HepG2 (cell line): Measurements from ENCODE around the gene HTRA2. TPM values are rescaled to one million over a fixed set of nuclear protein-coding genes. Genes with fewer than 3 reads are reported as not detected.
A peak's percentile ranks its signal among the peaks of the same experiment; 100 is the strongest.

Experiments used
- FOXJ3 ChIP-seq: sonication (generic); formaldehyde crosslinking; IDR thresholded peaks from 2 replicates; pipeline ENCODE4 v1.4.0; 2020; ENCODE audit warnings: missing genetic modification reagents, mild to moderate bottlenecking, borderline replicate concordance
- IKZF1 ChIP-seq: fragments of 450-650 bp; IDR thresholded peaks from 2 replicates; pipeline ENCODE4 v1.7.1; 2016
- MBD4 ChIP-seq: IDR thresholded peaks from 2 replicates; pipeline ENCODE4 v1.6.1; 2012; ENCODE audit warnings: low read length, inconsistent platforms, borderline replicate concordance
- MTA1 ChIP-seq: sonication (generic); formaldehyde crosslinking; IDR thresholded peaks from 2 replicates; pipeline ENCODE4 v1.4.0; 2020; ENCODE audit warnings: missing genetic modification reagents, mild to moderate bottlenecking, borderline replicate concordance
- MXI1 ChIP-seq: IDR thresholded peaks from 3 replicates; pipeline ENCODE4 v1.6.1; 2012; ENCODE audit warnings: low read depth, low read length, inconsistent platforms, borderline replicate concordance
- NR3C1 ChIP-seq: sonication (generic); formaldehyde crosslinking; IDR thresholded peaks from 2 replicates; pipeline ENCODE4 v1.4.0; 2020; ENCODE audit warnings: missing genetic modification reagents
- SNRNP70 ChIP-seq: fragments of 200-400 bp; formaldehyde crosslinking; IDR thresholded peaks from 2 replicates; pipeline ENCODE4 v1.6.1; 2017; ENCODE audit warnings: mild to moderate bottlenecking, low read depth, low read length, moderate library complexity
- SP2 ChIP-seq: sonication (generic); formaldehyde crosslinking; IDR thresholded peaks from 2 replicates; pipeline ENCODE4 v1.5.1; 2020; ENCODE audit warnings: mild to moderate bottlenecking, missing genetic modification reagents
- TSC22D2 ChIP-seq: sonication (generic); formaldehyde crosslinking; IDR thresholded peaks from 2 replicates; pipeline ENCODE4 v1.5.1; 2020; ENCODE audit warnings: missing genetic modification reagents, mild to moderate bottlenecking, borderline replicate concordance
- ZNF274 ChIP-seq: sonication (generic); formaldehyde crosslinking; IDR thresholded peaks from 2 replicates; pipeline ENCODE4 v1.5.1; 2020; ENCODE audit warnings: mild to moderate bottlenecking, missing genetic modification reagents
- ZNF282 ChIP-seq: fragments of 450-650 bp; IDR thresholded peaks from 2 replicates; pipeline ENCODE4 v1.6.1; 2018; ENCODE audit not compliant: partially characterized antibody
- ZNF337 ChIP-seq: sonication (generic); formaldehyde crosslinking; IDR thresholded peaks from 2 replicates; pipeline ENCODE4 v1.5.1; 2020; ENCODE audit warnings: missing genetic modification reagents, low read depth, mild to moderate bottlenecking, borderline replicate concordance
- ZNF564 ChIP-seq: sonication (generic); formaldehyde crosslinking; IDR thresholded peaks from 2 replicates; pipeline ENCODE4 v1.8.1; 2023; ENCODE audit warnings: mild to moderate bottlenecking, missing genetic modification reagents
- ZNF598 ChIP-seq: sonication (generic); formaldehyde crosslinking; IDR thresholded peaks from 2 replicates; pipeline ENCODE4 v1.5.1; 2020; ENCODE audit warnings: mild to moderate bottlenecking, missing genetic modification reagents, borderline replicate concordance
- ZNF652 ChIP-seq: IDR thresholded peaks from 2 replicates; pipeline ENCODE4 v1.6.1; 2016; ENCODE audit warnings: low read depth, borderline replicate concordance
- ZNF749 ChIP-seq: sonication (generic); formaldehyde crosslinking; IDR thresholded peaks from 2 replicates; pipeline ENCODE4 v1.8.0; 2022; ENCODE audit warnings: mild to moderate bottlenecking, missing genetic modification reagents, moderate library complexity, borderline replicate concordance
- polyA plus RNA-seq, 8 experiments: library from polyadenylated mRNA; depleted of rRNA in 3 of 8; stranded (reverse) in 7 of 8; unstranded in 1 of 8; fragments of >200 nt; fragmentation: Illumina TruSeq in 4 of 8; extraction: Trizol in 4 of 8; gene quantifications; 2 replicates each; pipeline versions ENCODE4 v1.2.1 to v1.2.3, GENCODE V29; 2011 to 2016; ENCODE audit warnings: low read depth in 4 of 8, missing spikeins in 1 of 8, mixed read lengths in 1 of 8; ENCODE audit not compliant: insufficient read depth in 1 of 8
- total RNA-seq, 5 experiments: library from RNA; depleted of rRNA; stranded (reverse); fragments of >200 nt; fragmentation: Illumina TruSeq; extraction: Trizol; gene quantifications; 2 replicates each; pipeline ENCODE4 v1.2.3, GENCODE V29; 2016; ENCODE audit warnings: low read depth in 1 of 5
- TF ChIP-seq, protein P1 (sequence below): sonication (generic); formaldehyde crosslinking; IDR thresholded peaks from 2 replicates; pipeline ENCODE4 v1.5.1; 2020; ENCODE audit warnings: mild to moderate bottlenecking, missing genetic modification reagents, borderline replicate concordance
- TF ChIP-seq, protein P2 (sequence below): sonication (generic); formaldehyde crosslinking; IDR thresholded peaks from 2 replicates; pipeline ENCODE4 v1.4.0; 2020; ENCODE audit warnings: missing genetic modification reagents

Gene HTRA2
- total and polyA plus RNA-seq, 2 of the 13 experiments (the other 11 are each of a cell fraction or from before 2014, with no cell fraction given): 47.7 to 50.3 TPM

DNA sequence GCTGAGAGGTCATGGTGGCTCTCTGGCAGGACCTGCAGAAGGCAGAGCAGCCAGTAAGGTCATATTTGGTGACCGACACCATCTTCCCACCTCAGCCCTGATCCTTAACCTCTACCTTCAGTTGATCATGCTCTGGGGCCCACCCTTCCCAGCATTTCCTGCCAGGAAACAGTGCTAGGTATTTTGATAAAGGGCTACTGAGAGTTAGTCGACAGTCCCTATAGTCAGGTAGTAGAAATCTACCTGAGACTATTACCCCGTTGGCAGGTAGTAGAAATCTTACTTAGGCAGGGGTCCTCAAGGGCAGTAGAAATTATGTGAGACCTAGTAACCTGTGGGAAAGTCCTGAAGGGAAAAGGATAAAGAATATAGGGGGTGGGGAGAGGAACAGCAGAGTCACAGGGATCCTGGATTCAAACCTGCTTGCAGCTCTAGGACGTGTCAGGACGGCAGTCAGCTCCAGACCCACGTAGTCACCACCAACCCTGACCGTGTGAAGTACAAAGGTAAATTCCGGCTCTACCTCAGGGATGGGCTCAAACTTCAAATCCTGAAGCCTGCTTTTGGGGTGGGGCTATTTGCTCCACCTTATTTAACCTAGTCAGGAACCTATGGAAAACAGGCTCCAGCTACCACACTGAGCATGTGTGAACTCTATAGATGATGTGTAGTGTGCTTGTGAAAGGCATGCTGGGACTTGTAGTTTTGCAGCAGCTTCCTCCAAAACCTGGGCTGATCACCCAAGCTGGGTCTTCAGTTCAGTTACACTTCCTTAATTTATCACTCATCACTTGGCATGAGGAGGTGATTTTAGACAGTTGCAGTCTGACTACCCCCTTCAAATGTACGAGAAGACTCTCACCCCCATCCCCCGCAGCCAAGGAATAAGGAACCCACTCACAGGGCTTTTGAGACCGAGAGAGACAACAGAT lies 3.8 kb upstream of the HTRA2 start, which contains the start of gene DQX1 (continued):
- TF ChIP-seq, protein P1, sequence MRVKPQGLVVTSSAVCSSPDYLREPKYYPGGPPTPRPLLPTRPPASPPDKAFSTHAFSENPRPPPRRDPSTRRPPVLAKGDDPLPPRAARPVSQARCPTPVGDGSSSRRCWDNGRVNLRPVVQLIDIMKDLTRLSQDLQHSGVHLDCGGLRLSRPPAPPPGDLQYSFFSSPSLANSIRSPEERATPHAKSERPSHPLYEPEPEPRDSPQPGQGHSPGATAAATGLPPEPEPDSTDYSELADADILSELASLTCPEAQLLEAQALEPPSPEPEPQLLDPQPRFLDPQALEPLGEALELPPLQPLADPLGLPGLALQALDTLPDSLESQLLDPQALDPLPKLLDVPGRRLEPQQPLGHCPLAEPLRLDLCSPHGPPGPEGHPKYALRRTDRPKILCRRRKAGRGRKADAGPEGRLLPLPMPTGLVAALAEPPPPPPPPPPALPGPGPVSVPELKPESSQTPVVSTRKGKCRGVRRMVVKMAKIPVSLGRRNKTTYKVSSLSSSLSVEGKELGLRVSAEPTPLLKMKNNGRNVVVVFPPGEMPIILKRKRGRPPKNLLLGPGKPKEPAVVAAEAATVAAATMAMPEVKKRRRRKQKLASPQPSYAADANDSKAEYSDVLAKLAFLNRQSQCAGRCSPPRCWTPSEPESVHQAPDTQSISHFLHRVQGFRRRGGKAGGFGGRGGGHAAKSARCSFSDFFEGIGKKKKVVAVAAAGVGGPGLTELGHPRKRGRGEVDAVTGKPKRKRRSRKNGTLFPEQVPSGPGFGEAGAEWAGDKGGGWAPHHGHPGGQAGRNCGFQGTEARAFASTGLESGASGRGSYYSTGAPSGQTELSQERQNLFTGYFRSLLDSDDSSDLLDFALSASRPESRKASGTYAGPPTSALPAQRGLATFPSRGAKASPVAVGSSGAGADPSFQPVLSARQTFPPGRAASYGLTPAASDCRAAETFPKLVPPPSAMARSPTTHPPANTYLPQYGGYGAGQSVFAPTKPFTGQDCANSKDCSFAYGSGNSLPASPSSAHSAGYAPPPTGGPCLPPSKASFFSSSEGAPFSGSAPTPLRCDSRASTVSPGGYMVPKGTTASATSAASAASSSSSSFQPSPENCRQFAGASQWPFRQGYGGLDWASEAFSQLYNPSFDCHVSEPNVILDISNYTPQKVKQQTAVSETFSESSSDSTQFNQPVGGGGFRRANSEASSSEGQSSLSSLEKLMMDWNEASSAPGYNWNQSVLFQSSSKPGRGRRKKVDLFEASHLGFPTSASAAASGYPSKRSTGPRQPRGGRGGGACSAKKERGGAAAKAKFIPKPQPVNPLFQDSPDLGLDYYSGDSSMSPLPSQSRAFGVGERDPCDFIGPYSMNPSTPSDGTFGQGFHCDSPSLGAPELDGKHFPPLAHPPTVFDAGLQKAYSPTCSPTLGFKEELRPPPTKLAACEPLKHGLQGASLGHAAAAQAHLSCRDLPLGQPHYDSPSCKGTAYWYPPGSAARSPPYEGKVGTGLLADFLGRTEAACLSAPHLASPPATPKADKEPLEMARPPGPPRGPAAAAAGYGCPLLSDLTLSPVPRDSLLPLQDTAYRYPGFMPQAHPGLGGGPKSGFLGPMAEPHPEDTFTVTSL (CRISPR knock-in tag): no peak; the same call in 1 of the 2 replicates
- TF ChIP-seq MBD4: no peak
- TF ChIP-seq ZNF598: peak; percentile 73
- TF ChIP-seq, protein P2, sequence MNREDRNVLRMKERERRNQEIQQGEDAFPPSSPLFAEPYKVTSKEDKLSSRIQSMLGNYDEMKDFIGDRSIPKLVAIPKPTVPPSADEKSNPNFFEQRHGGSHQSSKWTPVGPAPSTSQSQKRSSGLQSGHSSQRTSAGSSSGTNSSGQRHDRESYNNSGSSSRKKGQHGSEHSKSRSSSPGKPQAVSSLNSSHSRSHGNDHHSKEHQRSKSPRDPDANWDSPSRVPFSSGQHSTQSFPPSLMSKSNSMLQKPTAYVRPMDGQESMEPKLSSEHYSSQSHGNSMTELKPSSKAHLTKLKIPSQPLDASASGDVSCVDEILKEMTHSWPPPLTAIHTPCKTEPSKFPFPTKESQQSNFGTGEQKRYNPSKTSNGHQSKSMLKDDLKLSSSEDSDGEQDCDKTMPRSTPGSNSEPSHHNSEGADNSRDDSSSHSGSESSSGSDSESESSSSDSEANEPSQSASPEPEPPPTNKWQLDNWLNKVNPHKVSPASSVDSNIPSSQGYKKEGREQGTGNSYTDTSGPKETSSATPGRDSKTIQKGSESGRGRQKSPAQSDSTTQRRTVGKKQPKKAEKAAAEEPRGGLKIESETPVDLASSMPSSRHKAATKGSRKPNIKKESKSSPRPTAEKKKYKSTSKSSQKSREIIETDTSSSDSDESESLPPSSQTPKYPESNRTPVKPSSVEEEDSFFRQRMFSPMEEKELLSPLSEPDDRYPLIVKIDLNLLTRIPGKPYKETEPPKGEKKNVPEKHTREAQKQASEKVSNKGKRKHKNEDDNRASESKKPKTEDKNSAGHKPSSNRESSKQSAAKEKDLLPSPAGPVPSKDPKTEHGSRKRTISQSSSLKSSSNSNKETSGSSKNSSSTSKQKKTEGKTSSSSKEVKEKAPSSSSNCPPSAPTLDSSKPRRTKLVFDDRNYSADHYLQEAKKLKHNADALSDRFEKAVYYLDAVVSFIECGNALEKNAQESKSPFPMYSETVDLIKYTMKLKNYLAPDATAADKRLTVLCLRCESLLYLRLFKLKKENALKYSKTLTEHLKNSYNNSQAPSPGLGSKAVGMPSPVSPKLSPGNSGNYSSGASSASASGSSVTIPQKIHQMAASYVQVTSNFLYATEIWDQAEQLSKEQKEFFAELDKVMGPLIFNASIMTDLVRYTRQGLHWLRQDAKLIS (CRISPR knock-in tag): peak; percentile 82
- TF ChIP-seq MTA1 (CRISPR knock-in tag): no peak
- no peak for TF ChIP-seq ZNF749 (CRISPR knock-in tag)
- no peak for TF ChIP-seq NR3C1 (CRISPR knock-in tag)
- TF ChIP-seq TSC22D2 (CRISPR knock-in tag): 0 out of 2 replicates have a peak, but pooled peaks have one; percentile 82
- no peak for TF ChIP-seq SNRNP70
- peak; percentile 32; the same call in 1 of the 2 replicates for TF ChIP-seq ZNF274 (CRISPR knock-in tag)
- TF ChIP-seq MXI1: peak; percentile 79; the same call in 1 of the 3 replicates
- TF ChIP-seq FOXJ3 (CRISPR knock-in tag): no peak
- no peak for TF ChIP-seq IKZF1
- no peak for TF ChIP-seq ZNF337
- TF ChIP-seq ZNF652: 0 out of 2 replicates have a peak, but pooled peaks have one; percentile 34
- TF ChIP-seq ZNF564 (CRISPR knock-in tag): no peak
- TF ChIP-seq ZNF282: no peak
- no peak for TF ChIP-seq SP2 (CRISPR knock-in tag)
